ENCODE data around the gene ERVW-1.
"Not testable (repeated sequence)": the region's sequence is repeated elsewhere in the genome, so short reads cannot be mapped to it uniquely, and the experiment has no call there.

The ERVW-1 gene, protein sequence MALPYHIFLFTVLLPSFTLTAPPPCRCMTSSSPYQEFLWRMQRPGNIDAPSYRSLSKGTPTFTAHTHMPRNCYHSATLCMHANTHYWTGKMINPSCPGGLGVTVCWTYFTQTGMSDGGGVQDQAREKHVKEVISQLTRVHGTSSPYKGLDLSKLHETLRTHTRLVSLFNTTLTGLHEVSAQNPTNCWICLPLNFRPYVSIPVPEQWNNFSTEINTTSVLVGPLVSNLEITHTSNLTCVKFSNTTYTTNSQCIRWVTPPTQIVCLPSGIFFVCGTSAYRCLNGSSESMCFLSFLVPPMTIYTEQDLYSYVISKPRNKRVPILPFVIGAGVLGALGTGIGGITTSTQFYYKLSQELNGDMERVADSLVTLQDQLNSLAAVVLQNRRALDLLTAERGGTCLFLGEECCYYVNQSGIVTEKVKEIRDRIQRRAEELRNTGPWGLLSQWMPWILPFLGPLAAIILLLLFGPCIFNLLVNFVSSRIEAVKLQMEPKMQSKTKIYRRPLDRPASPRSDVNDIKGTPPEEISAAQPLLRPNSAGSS

DNA sequence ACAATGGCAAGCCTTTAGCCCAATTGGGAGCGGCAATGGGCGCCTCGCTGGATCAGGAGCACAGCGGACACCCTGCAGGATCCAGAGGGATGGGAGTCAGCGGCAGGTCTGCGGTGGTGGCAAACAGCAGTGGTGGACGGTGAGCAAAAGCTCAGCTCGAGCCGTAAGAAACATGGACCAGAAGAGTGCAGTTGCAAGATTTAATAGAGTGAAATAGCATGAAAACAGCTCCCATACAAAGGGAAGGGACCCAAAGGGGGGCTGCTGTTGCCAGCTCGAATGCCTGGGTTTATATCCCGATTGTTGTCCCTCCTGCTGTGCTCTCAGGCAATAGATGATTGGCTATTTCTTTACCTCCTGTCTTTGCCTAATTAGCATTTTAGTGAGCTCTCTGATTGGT lies at the start of gene ERVW-1:
Gene ERVW-1 (minus strand): TSS at position 266 of the 400 bp plus-strand sequence. CDS start 7,565 bp downstream, outside the sequence.
- not testable (repeated sequence) for H3K4me3 ChIP-seq (ENCODE audit: low read depth in 1 of 2, low read length in 2 of 2); H3K36me3 ChIP-seq (ENCODE audit: control insufficient read depth in 1 of 2, insufficient read depth in 2 of 2, low read length in 2 of 2); H3K4me1 ChIP-seq (ENCODE audit: control insufficient read depth in 1 of 2, insufficient read depth in 2 of 2, low read length in 2 of 2); H3K27ac ChIP-seq (ENCODE audit: low read length); H3K9me3 ChIP-seq (ENCODE audit: control insufficient read depth in 1 of 2, low read length in 2 of 2); H3K27me3 ChIP-seq (ENCODE audit: low read depth, low read length)

GRCh38 chr7:92523110-92523509 lies 45.4 kb upstream of the ERVW-1 start:
- H3K4me1 ChIP-seq (ENCODE audit: control insufficient read depth in 1 of 2, insufficient read depth in 2 of 2, low read length in 2 of 2) = peaks cover 6 to 20% of the 10 kb centered on the region in 2 donors
- no peak overlapping the region for H3K4me3 ChIP-seq (ENCODE audit: low read depth in 1 of 2, low read length in 2 of 2)
- H3K27ac ChIP-seq (ENCODE audit: low read length) = no peak overlapping the region
- H3K9me3 ChIP-seq (ENCODE audit: control insufficient read depth in 1 of 2, low read length in 2 of 2) = no peaks in the 10 kb centered on the region
- H3K27me3 ChIP-seq (ENCODE audit: low read depth, low read length) = no peaks in the 10 kb centered on the region
- peaks cover 0 to 17% of the 10 kb centered on the region in 2 donors for H3K36me3 ChIP-seq (ENCODE audit: control insufficient read depth in 1 of 2, insufficient read depth in 2 of 2, low read length in 2 of 2)

DNA sequence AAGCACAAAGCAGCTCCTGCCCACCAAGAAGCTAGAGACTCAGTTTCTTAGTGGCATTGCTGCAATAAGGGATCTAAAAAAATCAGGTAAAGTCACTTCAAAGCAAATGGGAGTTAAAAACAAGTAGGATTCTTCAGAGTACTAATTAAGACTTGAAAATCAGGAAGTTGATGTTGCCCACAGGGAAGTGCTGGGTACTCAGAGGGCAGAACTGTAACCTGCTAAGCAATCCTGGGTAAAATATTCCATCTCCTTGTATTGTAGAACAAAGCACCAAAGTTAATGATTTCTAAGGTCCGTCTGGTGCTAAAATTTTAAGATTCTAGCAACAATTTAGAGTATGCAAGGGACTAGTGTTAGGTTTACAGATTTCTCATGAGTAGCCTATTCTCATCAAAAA lies 42.3 kb upstream of the ERVW-1 start:
- Histone ChIP-seq H3K27ac (ENCODE audit: low read length) (no peak overlapping the region), H3K36me3 (ENCODE audit: control insufficient read depth in 1 of 2, insufficient read depth in 2 of 2, low read length in 2 of 2) (peaks cover 19 to 37% of the 10 kb centered on the region in 2 donors)

GRCh38 chr7:92517631-92518030 lies 39.9 kb upstream of the ERVW-1 start:
- H3K27ac ChIP-seq (ENCODE audit: low read length) = no peak overlapping the region
- no peaks in the 10 kb centered on the region for H3K27me3 ChIP-seq (ENCODE audit: low read depth, low read length)
- H3K4me1 ChIP-seq (ENCODE audit: control insufficient read depth in 1 of 2, insufficient read depth in 2 of 2, low read length in 2 of 2) = no peaks in the 10 kb centered on the region
- H3K4me3 ChIP-seq (ENCODE audit: low read depth in 1 of 2, low read length in 2 of 2) = no peak overlapping the region
- peaks cover 19 to 42% of the 10 kb centered on the region in 2 donors for H3K36me3 ChIP-seq (ENCODE audit: control insufficient read depth in 1 of 2, insufficient read depth in 2 of 2, low read length in 2 of 2)
- H3K9me3 ChIP-seq (ENCODE audit: control insufficient read depth in 1 of 2, low read length in 2 of 2) = no peaks in the 10 kb centered on the region

More for the DNA sequence above, 42.3 kb upstream of the ERVW-1 start:
- no peaks in the 10 kb centered on the region for H3K4me1 ChIP-seq (ENCODE audit: control insufficient read depth in 1 of 2, insufficient read depth in 2 of 2, low read length in 2 of 2)
- no peak overlapping the region for H3K4me3 ChIP-seq (ENCODE audit: low read depth in 1 of 2, low read length in 2 of 2)
- no peaks in the 10 kb centered on the region for H3K9me3 ChIP-seq (ENCODE audit: control insufficient read depth in 1 of 2, low read length in 2 of 2)
- no peaks in the 10 kb centered on the region for H3K27me3 ChIP-seq (ENCODE audit: low read depth, low read length)

DNA sequence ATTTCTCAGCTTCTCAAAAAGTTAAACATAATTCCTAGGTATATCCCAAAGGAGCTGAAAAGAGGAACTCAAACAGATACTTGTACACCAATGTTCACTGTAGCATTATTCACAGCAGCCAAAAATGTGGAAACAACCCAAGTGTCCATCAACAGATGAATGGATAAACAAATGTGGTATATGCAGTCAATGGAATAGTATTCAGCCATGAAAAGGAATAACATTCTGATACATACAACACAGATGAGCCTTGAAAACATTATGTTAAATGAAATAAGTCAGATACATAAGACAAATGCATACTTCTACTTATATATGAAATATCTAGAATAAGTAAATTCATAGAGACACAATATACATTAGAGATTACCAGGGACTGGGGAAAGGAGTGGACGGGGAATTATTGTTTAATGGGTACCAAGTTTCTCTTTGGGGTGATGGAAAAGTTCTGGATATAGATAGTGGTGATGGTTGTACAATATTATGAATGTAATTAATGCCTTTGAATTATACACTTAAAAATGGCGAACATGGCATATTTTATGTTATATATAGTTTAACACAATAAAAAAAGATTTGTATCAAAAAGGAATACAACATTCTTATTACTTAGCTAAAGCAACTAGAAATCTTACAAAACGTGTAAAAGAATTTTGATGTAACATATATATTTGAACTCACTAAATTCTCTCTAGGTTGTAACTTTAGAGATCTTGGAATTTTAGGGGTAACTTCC lies 35.6 kb upstream of the ERVW-1 start:
- Histone ChIP-seq H3K36me3 (ENCODE audit: control insufficient read depth in 1 of 2, insufficient read depth in 2 of 2, low read length in 2 of 2) (peaks cover 23 to 27% of the 10 kb centered on the region in 2 donors), H3K4me3 (ENCODE audit: low read depth in 1 of 2, low read length in 2 of 2) (no peak overlapping the region), H3K9me3 (ENCODE audit: control insufficient read depth in 1 of 2, low read length in 2 of 2) (no peaks in the 10 kb centered on the region), H3K27ac (ENCODE audit: low read length) (no peak overlapping the region), H3K4me1 (ENCODE audit: control insufficient read depth in 1 of 2, insufficient read depth in 2 of 2, low read length in 2 of 2) (no peaks in the 10 kb centered on the region), H3K27me3 (ENCODE audit: low read depth, low read length) (no peaks in the 10 kb centered on the region)

GRCh38 chr7:92508946-92509345 lies 31.2 kb upstream of the ERVW-1 start:
- no peaks in the 10 kb centered on the region for H3K9me3 ChIP-seq (ENCODE audit: control insufficient read depth in 1 of 2, low read length in 2 of 2)
- peaks cover 23 to 34% of the 10 kb centered on the region in 2 donors for H3K36me3 ChIP-seq (ENCODE audit: control insufficient read depth in 1 of 2, insufficient read depth in 2 of 2, low read length in 2 of 2)
- no peaks in the 10 kb centered on the region for H3K4me1 ChIP-seq (ENCODE audit: control insufficient read depth in 1 of 2, insufficient read depth in 2 of 2, low read length in 2 of 2)
- H3K27ac ChIP-seq (ENCODE audit: low read length) = no peak overlapping the region
- no peaks in the 10 kb centered on the region for H3K27me3 ChIP-seq (ENCODE audit: low read depth, low read length)
- no peak overlapping the region for H3K4me3 ChIP-seq (ENCODE audit: low read depth in 1 of 2, low read length in 2 of 2)

GRCh38 chr7:92506363-92506762 lies 28.6 kb upstream of the ERVW-1 start:
- peaks cover 29 to 46% of the 10 kb centered on the region in 2 donors for H3K36me3 ChIP-seq (ENCODE audit: control insufficient read depth in 1 of 2, insufficient read depth in 2 of 2, low read length in 2 of 2)
- H3K9me3 ChIP-seq (ENCODE audit: control insufficient read depth in 1 of 2, low read length in 2 of 2) = no peaks in the 10 kb centered on the region
- no peaks in the 10 kb centered on the region for H3K4me1 ChIP-seq (ENCODE audit: control insufficient read depth in 1 of 2, insufficient read depth in 2 of 2, low read length in 2 of 2)
- no peaks in the 10 kb centered on the region for H3K27me3 ChIP-seq (ENCODE audit: low read depth, low read length)
- H3K27ac ChIP-seq (ENCODE audit: low read length) = no peak overlapping the region
- no peak overlapping the region for H3K4me3 ChIP-seq (ENCODE audit: low read depth in 1 of 2, low read length in 2 of 2)

GRCh38 chr7:92504563-92504962 lies 26.8 kb upstream of the ERVW-1 start:
- no peak overlapping the region for H3K27ac ChIP-seq (ENCODE audit: low read length)
- H3K9me3 ChIP-seq (ENCODE audit: control insufficient read depth in 1 of 2, low read length in 2 of 2) = no peaks in the 10 kb centered on the region
- H3K27me3 ChIP-seq (ENCODE audit: low read depth, low read length) = no peaks in the 10 kb centered on the region
- H3K4me1 ChIP-seq (ENCODE audit: control insufficient read depth in 1 of 2, insufficient read depth in 2 of 2, low read length in 2 of 2) = no peaks in the 10 kb centered on the region
- peaks cover 38 to 62% of the 10 kb centered on the region in 2 donors for H3K36me3 ChIP-seq (ENCODE audit: control insufficient read depth in 1 of 2, insufficient read depth in 2 of 2, low read length in 2 of 2)
- no peak overlapping the region for H3K4me3 ChIP-seq (ENCODE audit: low read depth in 1 of 2, low read length in 2 of 2)

- Histone ChIP-seq H3K27ac (ENCODE audit: low read length) (no peak overlapping the region), H3K4me1 (ENCODE audit: control insufficient read depth in 1 of 2, insufficient read depth in 2 of 2, low read length in 2 of 2) (no peaks in the 10 kb centered on the region), H3K27me3 (ENCODE audit: low read depth, low read length) (no peaks in the 10 kb centered on the region), H3K36me3 (ENCODE audit: control insufficient read depth in 1 of 2, insufficient read depth in 2 of 2, low read length in 2 of 2) (peaks cover 44 to 70% of the 10 kb centered on the region in 2 donors), H3K4me3 (ENCODE audit: low read depth in 1 of 2, low read length in 2 of 2) (no peak overlapping the region), H3K9me3 (ENCODE audit: control insufficient read depth in 1 of 2, low read length in 2 of 2) (no peaks in the 10 kb centered on the region)
Measured at GRCh38 chr7:92503767-92504166, 26.0 kb upstream of the ERVW-1 start.

- Histone ChIP-seq H3K36me3 (ENCODE audit: control insufficient read depth in 1 of 2, insufficient read depth in 2 of 2, low read length in 2 of 2) (peaks cover 41 to 56% of the 10 kb centered on the region in 2 donors), H3K27ac (ENCODE audit: low read length) (no peak overlapping the region), H3K4me3 (ENCODE audit: low read depth in 1 of 2, low read length in 2 of 2) (no peak overlapping the region), H3K4me1 (ENCODE audit: control insufficient read depth in 1 of 2, insufficient read depth in 2 of 2, low read length in 2 of 2) (no peaks in the 10 kb centered on the region), H3K9me3 (ENCODE audit: control insufficient read depth in 1 of 2, low read length in 2 of 2) (no peaks in the 10 kb centered on the region), H3K27me3 (ENCODE audit: low read depth, low read length) (no peaks in the 10 kb centered on the region)
Measured at GRCh38 chr7:92498557-92498956, 20.8 kb upstream of the ERVW-1 start.

DNA sequence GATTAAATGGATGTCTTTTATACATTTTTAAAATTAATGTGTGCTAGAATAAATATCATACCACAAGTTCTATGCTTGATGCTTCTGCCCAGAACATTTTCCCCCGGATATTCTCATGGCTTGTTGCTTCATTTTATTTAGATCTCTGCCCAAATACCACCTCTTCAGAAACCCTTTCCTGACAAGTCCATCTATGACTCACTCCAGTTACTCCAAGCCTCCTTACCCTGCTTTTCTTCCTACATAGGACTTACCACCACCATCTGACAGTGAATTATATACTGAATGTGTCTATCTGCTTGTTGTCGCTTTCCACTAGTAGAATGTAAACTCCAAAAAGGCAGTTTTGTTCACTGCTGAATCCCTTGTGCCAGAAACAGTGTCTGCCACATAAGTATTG lies 19.1 kb upstream of the ERVW-1 start:
- H3K9me3 ChIP-seq (ENCODE audit: control insufficient read depth in 1 of 2, low read length in 2 of 2) = no peaks in the 10 kb centered on the region
- H3K36me3 ChIP-seq (ENCODE audit: control insufficient read depth in 1 of 2, insufficient read depth in 2 of 2, low read length in 2 of 2) = peaks cover 40 to 60% of the 10 kb centered on the region in 2 donors
- H3K27ac ChIP-seq (ENCODE audit: low read length) = no peak overlapping the region
- H3K4me1 ChIP-seq (ENCODE audit: control insufficient read depth in 1 of 2, insufficient read depth in 2 of 2, low read length in 2 of 2) = no peaks in the 10 kb centered on the region
- H3K27me3 ChIP-seq (ENCODE audit: low read depth, low read length) = no peaks in the 10 kb centered on the region
- no peak overlapping the region for H3K4me3 ChIP-seq (ENCODE audit: low read depth in 1 of 2, low read length in 2 of 2)
